Gastroesophageal sphincter (tissue), 3 donors: ENCODE measurements around the gene ANKRD13D.

Experiments used
- CTCF ChIP-seq, 4 experiments: fragments of 200-600 bp in 2 of 4; fragments of 450-650 bp in 2 of 4; sonication (generic) in 1 of 4; IDR thresholded peaks; one replicate each; pipeline ENCODE4 v1.5.1; 2017 to 2019; ENCODE audit warnings: antibody characterized with exemption in 4 of 4, mild to moderate bottlenecking in 2 of 4, moderate library complexity in 2 of 4
- POLR2A ChIP-seq, 2 donors: fragments of 450-650 bp; IDR thresholded peaks; one replicate each; pipeline ENCODE4 v1.6.1; 2017; ENCODE audit warnings: antibody characterized with exemption in 2 of 2, mild to moderate bottlenecking in 2 of 2, moderate library complexity in 1 of 2

- no peak for TF ChIP-seq POLR2A (IDR thresholded peaks at IDR 0.05)
- no peak for TF ChIP-seq CTCF (IDR thresholded peaks at IDR 0.05)
Observed at GRCh38 chr11:67312187-67313021, 23.3 kb downstream of the ANKRD13D start.
